Measurements from ENCODE around the gene GSTM2.

GRCh38 chr1:109620401-109620791, 47.5 kb upstream of the GSTM2 start:
- TF ChIP-seq POLR2AphosphoS5 (IDR thresholded peaks at IDR 0.05) = no peak
- TF ChIP-seq CTCF (IDR thresholded peaks at IDR 0.05) = no peak
- TF ChIP-seq POLR2A (IDR thresholded peaks at IDR 0.05) = no peak
- no peak for TF ChIP-seq EP300 (IDR thresholded peaks at IDR 0.05; ENCODE audit: low read depth)
